Peyer's patch (tissue), 4 donors: ENCODE measurements around the gene PLAGL2. TPM values are rescaled to one million over a fixed set of nuclear protein-coding genes. Genes with fewer than 3 reads are reported as not detected.
A peak's percentile ranks its signal among the peaks of the same experiment; 100 is the strongest.

ENCODE experiments used
- DNase-seq, 3 donors: peaks; one replicate each; pipeline ENCODE4 v3.0.0-alpha.2; 2017 to 2019
- H3K27ac ChIP-seq, 4 donors: fragments of 200-600 bp; sonication (generic); one replicate each; pipeline ENCODE4 v1.5.1; 2016 to 2019
- H3K27me3 ChIP-seq, 2 donors: fragments of 200-600 bp; sonication (generic); one replicate each; pipeline ENCODE4 v1.5.1; 2019
- H3K36me3 ChIP-seq, 3 donors: fragments of 200-600 bp; sonication (generic); one replicate each; pipeline ENCODE4 v1.5.1; 2016 to 2019
- H3K4me1 ChIP-seq, 4 donors: fragments of 200-600 bp; sonication (generic); one replicate each; pipeline ENCODE4 v1.5.1; 2016 to 2019
- H3K4me3 ChIP-seq, 4 donors: fragments of 200-600 bp; sonication (generic); 1 replicate in 3 of 4; 2 replicates in 1 of 4; pipeline ENCODE4 v1.5.1; 2016 to 2019; ENCODE audit warnings: mild to moderate bottlenecking in 1 of 4
- H3K9me3 ChIP-seq, 4 donors: fragments of 200-600 bp; sonication (generic); one replicate each; pipeline ENCODE4 v1.5.1; 2016 to 2019; ENCODE audit warnings: mild to moderate bottlenecking in 1 of 4
- CTCF ChIP-seq, 6 experiments: fragments of 450-650 bp in 4 of 6; fragments of 200-600 bp in 2 of 6; sonication (generic) in 1 of 6; IDR thresholded peaks; one replicate each; pipeline ENCODE4 v1.5.1; 2017 to 2019; ENCODE audit warnings: antibody characterized with exemption in 6 of 6, mild to moderate bottlenecking in 3 of 6, moderate library complexity in 1 of 6
- POLR2A ChIP-seq, 2 donors: fragments of 450-650 bp; IDR thresholded peaks; one replicate each; pipeline ENCODE4 v1.5.1; 2017; ENCODE audit warnings: antibody characterized with exemption in 2 of 2, mild to moderate bottlenecking in 2 of 2, moderate library complexity in 2 of 2
- total RNA-seq, 4 donors: library from RNA; depleted of rRNA; stranded (reverse); fragments of >200 nt; gene quantifications; one replicate each; pipeline ENCODE4 v1.1.0, GENCODE V29; 2016

The PLAGL2 gene
- total RNA-seq, 4 donors from 2014 or later = 5.8 to 55.9 (median 25.8) TPM

- Histone ChIP-seq H3K4me1 (peaks cover 0 to 38% (median 6%) of the 10 kb centered on the region in 4 donors), H3K27me3 (no peaks in the 10 kb centered on the region), H3K36me3 (peaks cover 0 to 36% (median 0%) of the 10 kb centered on the region in 3 donors), H3K9me3 (no peaks in the 10 kb centered on the region), H3K27ac (peak overlapping the region in 1 of 4 donors; percentile 17), H3K4me3 (no peak overlapping the region)
- TF ChIP-seq POLR2A (IDR thresholded peaks at IDR 0.05) (no peak), CTCF (IDR thresholded peaks at IDR 0.05) (no peak)
- DNase-seq = peak in 1 of 3 donors; percentile 27
Observed at GRCh38 chr20:32192698-32193097, 14.8 kb downstream of the PLAGL2 start.

GRCh38 chr20:32191873-32192272 is 15.7 kb downstream of the PLAGL2 start:
- H3K27me3 ChIP-seq = no peaks in the 10 kb centered on the region
- H3K4me3 ChIP-seq = no peak overlapping the region
- no peaks in the 10 kb centered on the region for H3K9me3 ChIP-seq
- H3K36me3 ChIP-seq = peaks cover 0 to 28% (median 0%) of the 10 kb centered on the region in 3 donors
- H3K4me1 ChIP-seq = peaks cover 0 to 38% (median 6%) of the 10 kb centered on the region in 4 donors
- peak in 1 of 3 donors; percentile 25 for DNase-seq
- TF ChIP-seq POLR2A (IDR thresholded peaks at IDR 0.05) (no peak), CTCF (IDR thresholded peaks at IDR 0.05) (no peak)
- H3K27ac ChIP-seq = peak overlapping the region in 1 of 4 donors; percentile 76

- DNase-seq = peak in 1 of 3 donors; percentile 38
- no peaks in the 10 kb centered on the region for H3K27me3 ChIP-seq
- no peaks in the 10 kb centered on the region for H3K9me3 ChIP-seq
- TF ChIP-seq POLR2A (IDR thresholded peaks at IDR 0.05) (no peak), CTCF (IDR thresholded peaks at IDR 0.05) (no peak)
- H3K27ac ChIP-seq = peak overlapping the region in 1 of 4 donors; percentile 76
- H3K4me3 ChIP-seq = no peak overlapping the region
- peaks cover 0 to 24% (median 0%) of the 10 kb centered on the region in 3 donors for H3K36me3 ChIP-seq
- peaks cover 0 to 38% (median 6%) of the 10 kb centered on the region in 4 donors for H3K4me1 ChIP-seq
Observed at GRCh38 chr20:32191422-32191821, 16.1 kb downstream of the PLAGL2 start.

GRCh38 chr20:32190616-32191415 is 16.7 kb downstream of the PLAGL2 start:
- H3K9me3 ChIP-seq = no peaks in the 10 kb centered on the region
- peak overlapping the region; percentile 68 to 82 (median 72) for H3K27ac ChIP-seq
- H3K36me3 ChIP-seq = peaks cover 0 to 18% (median 0%) of the 10 kb centered on the region in 3 donors
- peak in 1 of 3 donors; percentile 47 for DNase-seq
- peaks cover 0 to 38% (median 6%) of the 10 kb centered on the region in 4 donors for H3K4me1 ChIP-seq
- peak overlapping the region; percentile 53 to 82 (median 61) for H3K4me3 ChIP-seq
- no peaks in the 10 kb centered on the region for H3K27me3 ChIP-seq
- no peak for TF ChIP-seq POLR2A (IDR thresholded peaks at IDR 0.05)
- no peak for TF ChIP-seq CTCF (IDR thresholded peaks at IDR 0.05)

- Histone ChIP-seq H3K36me3 (peaks cover 0 to 9% (median 0%) of the 10 kb centered on the region in 3 donors), H3K9me3 (no peaks in the 10 kb centered on the region), H3K4me3 (peak overlapping the region; percentile 53 to 82 (median 61)), H3K4me1 (peaks cover 0 to 38% (median 6%) of the 10 kb centered on the region in 4 donors), H3K27ac (peak overlapping the region; percentile 68 to 82 (median 72)), H3K27me3 (no peaks in the 10 kb centered on the region)
- no peak for TF ChIP-seq POLR2A (IDR thresholded peaks at IDR 0.05)
- TF ChIP-seq CTCF (IDR thresholded peaks at IDR 0.05) = peak in 1 of 6 experiments; percentile 2
- peak; percentile 22 to 64 (median 54) for DNase-seq
Observed at GRCh38 chr20:32189691-32190615, 17.6 kb downstream of the PLAGL2 start.
